Testis (tissue), 3 donors: ENCODE measurements around the gene TMIE. TPM values are rescaled to one million over a fixed set of nuclear protein-coding genes. Genes with fewer than 3 reads are reported as not detected.

Source experiments
- DNase-seq: peaks from one replicate; pipeline ENCODE4 v3.0.0-alpha.2; 2019
- H3K27ac ChIP-seq, 2 donors: fragments of 200-600 bp; sonication (generic); one replicate each; pipeline ENCODE4 v1.5.1; 2019
- H3K27me3 ChIP-seq: fragments of 200-600 bp; sonication (generic); one replicate; pipeline ENCODE4 v1.5.1; 2019
- H3K36me3 ChIP-seq: fragments of 200-600 bp; sonication (generic); one replicate; pipeline ENCODE4 v1.5.1; 2017; ENCODE audit warnings: low read depth; ENCODE audit errors: missing control alignments
- H3K4me1 ChIP-seq: fragments of 200-600 bp; sonication (generic); one replicate; pipeline ENCODE4 v1.5.1; 2019
- H3K4me3 ChIP-seq, 2 donors: fragments of 200-600 bp; sonication (generic); one replicate each; pipeline ENCODE4 v1.5.1; 2017 to 2019
- H3K9me3 ChIP-seq: fragments of 200-600 bp; sonication (generic); one replicate; pipeline ENCODE4 v1.5.1; 2017
- CTCF ChIP-seq, 3 experiments: fragments of 450-650 bp in 2 of 3; fragments of 200-600 bp in 1 of 3; sonication (generic) in 1 of 3; IDR thresholded peaks; one replicate each; pipeline ENCODE4 v1.5.1; 2016 to 2019; ENCODE audit warnings: antibody characterized with exemption in 3 of 3, mild to moderate bottlenecking in 2 of 3, moderate library complexity in 1 of 3
- POLR2A ChIP-seq: fragments of 450-650 bp; IDR thresholded peaks from one replicate; pipeline ENCODE4 v1.6.1; 2017; ENCODE audit warnings: antibody characterized with exemption, mild to moderate bottlenecking, moderate library complexity
- WGBS, 2 donors: methylation state at CpG; one replicate each; pipeline ENCODE4 v1.1.5; 2018; 5-methylcytosine and 5-hydroxymethylcytosine counted together
- intact Hi-C: fragments of 100-400 bp; cut with DNase I; formaldehyde crosslinking; loops from one replicate; pipeline ENCODE4 v1.15.1; 2023; ENCODE audit warnings: low total_unique reads
- polyA plus RNA-seq: library from polyadenylated mRNA; stranded (reverse); fragments of 350-450 nt; fragmentation: Illumina TruSeq; extraction: RNeasy Lipid Tissue Mini Kit (QIAGEN cat#74804); gene quantifications from one replicate; pipeline ENCODE4 v1.2.3, GENCODE V29; 2014; ENCODE audit warnings: low read depth, low replicate concordance; ENCODE audit not compliant: insufficient read depth
- total RNA-seq, 2 donors: library from RNA; depleted of rRNA; stranded (reverse); fragments of >200 nt; gene quantifications; one replicate each; pipeline ENCODE4 v1.2.3, GENCODE V29; 2016

Gene TMIE
- total and polyA plus RNA-seq, 3 donors from 2014 or later: 1.5 to 2.3 (median 1.8) TPM

GRCh38 chr3:46663591-46664135 lies 37.5 kb upstream of the TMIE start:
- H3K4me3 ChIP-seq: no peak overlapping the region
- TF ChIP-seq CTCF (IDR thresholded peaks at IDR 0.05) (no peak), POLR2A (no peak)
- H3K27ac ChIP-seq: no peak overlapping the region
- peak; percentile 12 for DNase-seq
- H3K9me3 ChIP-seq: no peaks in the 10 kb centered on the region
- no peaks in the 10 kb centered on the region for H3K27me3 ChIP-seq
- no peaks in the 10 kb centered on the region for H3K36me3 ChIP-seq
- H3K4me1 ChIP-seq: no peaks in the 10 kb centered on the region
- intact Hi-C loops: no loop called here
- 74 to 83% methylated on average over 8 of the region's 8 CpGs for WGBS, 2 donors

- Histone ChIP-seq H3K27ac (no peak overlapping the region), H3K36me3 (no peaks in the 10 kb centered on the region), H3K4me3 (no peak overlapping the region), H3K27me3 (no peaks in the 10 kb centered on the region), H3K4me1 (no peaks in the 10 kb centered on the region), H3K9me3 (no peaks in the 10 kb centered on the region)
- intact Hi-C loops: no loop called here
- WGBS, 2 donors: 93 to 96% methylated on average over 2 to 6 of the region's 6 CpGs
- peak; percentile 11 for DNase-seq
- TF ChIP-seq POLR2A (no peak), CTCF (IDR thresholded peaks at IDR 0.05) (no peak)
Observed at GRCh38 chr3:46664188-46664970, 36.8 kb upstream of the TMIE start.

- Histone ChIP-seq H3K27me3 (no peaks in the 10 kb centered on the region), H3K9me3 (no peaks in the 10 kb centered on the region), H3K36me3 (no peaks in the 10 kb centered on the region), H3K27ac (no peak overlapping the region), H3K4me1 (no peaks in the 10 kb centered on the region), H3K4me3 (no peak overlapping the region)
- no peak for DNase-seq
- WGBS, 2 donors: 66 to 85% methylated on average over 14 to 23 of the region's 23 CpGs
- no peak for TF ChIP-seq POLR2A
- intact Hi-C loops: no loop called here
Observed at GRCh38 chr3:46664971-46665762, 36.0 kb upstream of the TMIE start.

- H3K4me3 ChIP-seq: no peak overlapping the region
- no peaks in the 10 kb centered on the region for H3K36me3 ChIP-seq
- no peak for TF ChIP-seq POLR2A
- no peak for TF ChIP-seq CTCF (IDR thresholded peaks at IDR 0.05)
- H3K27ac ChIP-seq: no peak overlapping the region
- WGBS, 2 donors: 73 to 83% methylated on average over 8 to 9 of the region's 9 CpGs
- no peaks in the 10 kb centered on the region for H3K4me1 ChIP-seq
- DNase-seq: no peak
- no peaks in the 10 kb centered on the region for H3K9me3 ChIP-seq
- H3K27me3 ChIP-seq: no peaks in the 10 kb centered on the region
- intact Hi-C loops: no loop called here
Observed at GRCh38 chr3:46665763-46666452, 35.3 kb upstream of the TMIE start.

GRCh38 chr3:46666453-46666845 lies 34.7 kb upstream of the TMIE start:
- H3K36me3 ChIP-seq: no peaks in the 10 kb centered on the region
- TF ChIP-seq CTCF (IDR thresholded peaks at IDR 0.05) (no peak), POLR2A (no peak)
- DNase-seq: no peak
- H3K4me3 ChIP-seq: no peak overlapping the region
- H3K9me3 ChIP-seq: no peaks in the 10 kb centered on the region
- 71 to 78% methylated on average over 4 to 7 of the region's 7 CpGs for WGBS, 2 donors
- no peaks in the 10 kb centered on the region for H3K27me3 ChIP-seq
- no peaks in the 10 kb centered on the region for H3K4me1 ChIP-seq
- H3K27ac ChIP-seq: no peak overlapping the region
- intact Hi-C loops: no loop called here
